Breast epithelium (tissue), 4 donors: ENCODE measurements around the gene CDH13. TPM values are rescaled to one million over a fixed set of nuclear protein-coding genes. Genes with fewer than 3 reads are reported as not detected.

Experiments used
- DNase-seq, 2 donors: peaks; one replicate each; pipeline ENCODE4 v3.0.0-alpha.2; 2019; ENCODE audit warnings: low spot score in 2 of 2
- H3K27ac ChIP-seq, 2 donors: fragments of 200-600 bp; sonication (generic) in 1 of 2; one replicate each; pipeline ENCODE4 v1.5.1; 2016 to 2019; ENCODE audit warnings: mild to moderate bottlenecking in 1 of 2
- H3K27me3 ChIP-seq, 2 donors: fragments of 200-600 bp; sonication (generic) in 1 of 2; one replicate each; pipeline versions ENCODE4 v1.5.1 to v1.6.0; 2017 to 2019; ENCODE audit warnings: control low read depth in 1 of 2, mild to moderate bottlenecking in 1 of 2
- H3K36me3 ChIP-seq: fragments of 200-600 bp; one replicate; pipeline ENCODE4 v1.5.1; 2019
- H3K4me1 ChIP-seq, 2 donors: fragments of 200-600 bp; sonication (generic); one replicate each; pipeline ENCODE4 v1.5.1; 2016 to 2019; ENCODE audit warnings: control low read depth in 1 of 2
- H3K4me3 ChIP-seq, 3 donors: fragments of 200-600 bp; sonication (generic); 1 replicate in 2 of 3; 2 replicates in 1 of 3; pipeline ENCODE4 v1.5.1; 2016 to 2019; ENCODE audit warnings: mild to moderate bottlenecking in 3 of 3, moderate library complexity in 2 of 3
- H3K9me3 ChIP-seq, 2 donors: fragments of 200-600 bp; sonication (generic) in 1 of 2; one replicate each; pipeline ENCODE4 v1.5.1; 2016 to 2019; ENCODE audit warnings: control low read depth in 1 of 2
- POLR2A ChIP-seq: fragments of 450-650 bp; IDR thresholded peaks from one replicate; pipeline ENCODE4 v1.6.1; 2016; ENCODE audit warnings: antibody characterized with exemption, mild to moderate bottlenecking, moderate library complexity
- POLR2AphosphoS5 ChIP-seq, 3 donors: sonication (generic); formaldehyde crosslinking; IDR thresholded peaks; one replicate each; pipeline ENCODE4 v1.6.1; 2017; ENCODE audit warnings: antibody characterized with exemption in 3 of 3
- intact Hi-C: fragments of 100-400 bp; cut with DNase I; formaldehyde crosslinking; loops from one replicate; pipeline ENCODE4 v1.15.1; 2023; ENCODE audit warnings: low total_unique reads
- total RNA-seq, 3 donors: library from RNA; depleted of rRNA; stranded (reverse); fragments of >200 nt; gene quantifications; one replicate each; pipeline ENCODE4 v1.1.0, GENCODE V29; 2016
- TF ChIP-seq, protein P1 (sequence below), 3 donors: fragments of 450-650 bp; IDR thresholded peaks; one replicate each; pipeline ENCODE4 v1.5.1; 2016 to 2017; ENCODE audit warnings: antibody characterized with exemption in 3 of 3, mild to moderate bottlenecking in 3 of 3, moderate library complexity in 3 of 3

CDH13 gene
- total RNA-seq, 3 donors from 2014 or later: 6.0 to 13.1 (median 11.5) TPM

DNA sequence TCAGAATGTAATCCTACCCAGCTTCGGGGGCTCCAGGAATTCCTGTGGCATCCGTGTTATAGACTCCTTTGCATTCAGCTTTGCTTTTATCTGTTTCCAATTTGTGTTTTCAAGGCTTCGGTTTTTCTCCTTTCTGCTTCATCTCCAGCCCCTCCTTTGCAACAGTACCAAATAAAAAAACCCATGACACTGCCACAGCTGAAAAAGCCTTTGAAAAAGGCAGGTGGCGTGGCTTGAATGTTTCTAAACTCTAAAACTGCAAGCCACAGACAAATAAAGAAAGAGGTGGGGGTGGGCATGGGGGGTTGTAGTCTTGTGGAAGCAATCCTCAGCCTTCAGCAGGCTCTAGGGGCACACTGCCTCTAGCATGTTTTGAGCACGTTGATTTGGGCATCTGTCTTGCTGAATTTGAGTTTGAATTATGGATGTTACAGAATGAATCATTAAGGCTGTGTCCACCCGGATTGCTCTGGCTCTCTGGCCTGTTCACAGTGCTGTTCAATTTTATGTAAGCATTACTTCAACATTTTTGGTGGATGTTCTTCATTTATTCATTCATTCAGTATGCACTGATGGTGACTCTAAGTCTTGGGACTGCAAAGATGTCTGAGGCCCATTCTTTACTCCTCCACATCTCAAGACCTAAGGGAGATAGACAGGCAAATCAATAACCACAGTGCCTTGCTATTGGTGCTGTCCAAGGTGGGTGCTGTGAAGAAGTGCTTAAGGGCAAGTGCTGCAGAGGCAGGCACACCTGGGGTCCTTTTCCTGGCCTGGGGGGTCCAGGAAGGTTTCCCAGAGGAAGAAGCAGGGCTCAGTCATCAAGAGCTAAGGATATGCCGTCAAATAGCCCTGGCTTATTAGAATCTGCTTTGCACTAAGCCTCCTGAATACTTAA lies 77.4 kb downstream of the CDH13 start:
- intact Hi-C loops: no loop called here
- Histone ChIP-seq H3K27me3 (peaks cover 0 to 13% of the 10 kb centered on the region in 2 donors), H3K36me3 (no peaks in the 10 kb centered on the region), H3K9me3 (no peaks in the 10 kb centered on the region), H3K4me3 (no peak overlapping the region), H3K27ac (no peak overlapping the region), H3K4me1 (no peaks in the 10 kb centered on the region)
- TF ChIP-seq POLR2A (no peak), POLR2AphosphoS5 (IDR thresholded peaks at IDR 0.05) (no peak)
- TF ChIP-seq, protein P1, sequence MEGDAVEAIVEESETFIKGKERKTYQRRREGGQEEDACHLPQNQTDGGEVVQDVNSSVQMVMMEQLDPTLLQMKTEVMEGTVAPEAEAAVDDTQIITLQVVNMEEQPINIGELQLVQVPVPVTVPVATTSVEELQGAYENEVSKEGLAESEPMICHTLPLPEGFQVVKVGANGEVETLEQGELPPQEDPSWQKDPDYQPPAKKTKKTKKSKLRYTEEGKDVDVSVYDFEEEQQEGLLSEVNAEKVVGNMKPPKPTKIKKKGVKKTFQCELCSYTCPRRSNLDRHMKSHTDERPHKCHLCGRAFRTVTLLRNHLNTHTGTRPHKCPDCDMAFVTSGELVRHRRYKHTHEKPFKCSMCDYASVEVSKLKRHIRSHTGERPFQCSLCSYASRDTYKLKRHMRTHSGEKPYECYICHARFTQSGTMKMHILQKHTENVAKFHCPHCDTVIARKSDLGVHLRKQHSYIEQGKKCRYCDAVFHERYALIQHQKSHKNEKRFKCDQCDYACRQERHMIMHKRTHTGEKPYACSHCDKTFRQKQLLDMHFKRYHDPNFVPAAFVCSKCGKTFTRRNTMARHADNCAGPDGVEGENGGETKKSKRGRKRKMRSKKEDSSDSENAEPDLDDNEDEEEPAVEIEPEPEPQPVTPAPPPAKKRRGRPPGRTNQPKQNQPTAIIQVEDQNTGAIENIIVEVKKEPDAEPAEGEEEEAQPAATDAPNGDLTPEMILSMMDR (IDR thresholded peaks at IDR 0.05): no peak
- DNase-seq: no peak

DNA sequence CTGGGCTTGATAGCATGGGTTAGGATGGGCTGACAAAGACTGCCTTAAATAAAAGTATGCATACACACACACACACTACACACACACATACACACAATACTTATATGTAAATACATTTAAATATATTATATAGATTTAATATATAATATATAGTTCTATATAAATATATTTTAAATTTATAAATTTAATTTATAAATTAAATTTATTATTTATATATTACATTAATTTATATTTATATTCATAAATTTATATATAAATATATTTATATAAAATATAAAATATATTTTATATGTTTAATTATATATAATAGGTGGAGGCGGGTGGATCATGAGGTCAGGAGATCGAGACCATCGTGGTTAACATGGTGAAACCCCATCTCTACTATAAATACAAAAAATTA lies 83.2 kb downstream of the CDH13 start:
- no peak for TF ChIP-seq POLR2AphosphoS5 (IDR thresholded peaks at IDR 0.05)
- no peak for TF ChIP-seq POLR2A
- TF ChIP-seq, protein P1 (IDR thresholded peaks at IDR 0.05): no peak
- no peak for DNase-seq
- H3K36me3 ChIP-seq: no peaks in the 10 kb centered on the region
- H3K4me1 ChIP-seq: no peaks in the 10 kb centered on the region
- H3K27ac ChIP-seq: no peak overlapping the region
- peaks cover 0 to 3% of the 10 kb centered on the region in 2 donors for H3K27me3 ChIP-seq
- no peaks in the 10 kb centered on the region for H3K9me3 ChIP-seq
- intact Hi-C loops: no loop called here
- no peak overlapping the region for H3K4me3 ChIP-seq

DNA sequence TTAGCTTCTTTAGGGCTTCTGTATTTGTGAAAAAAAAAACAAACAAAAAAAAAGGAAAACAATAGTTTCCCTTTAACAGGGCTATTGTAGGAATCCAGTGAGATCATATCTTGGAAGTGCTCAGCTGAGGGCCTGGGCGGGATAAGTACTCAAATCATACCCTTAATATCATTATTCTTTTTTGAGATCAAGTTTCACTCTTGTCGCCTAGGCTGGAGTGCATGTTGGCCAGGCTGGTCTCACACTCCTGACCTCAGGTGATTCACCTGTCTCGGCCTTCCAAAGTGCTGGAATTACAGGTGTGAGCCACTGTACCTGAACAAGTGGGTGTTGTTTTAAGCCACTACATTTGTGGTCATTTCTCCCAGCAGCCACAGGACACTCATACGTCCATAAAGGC lies 87.0 kb downstream of the CDH13 start:
- TF ChIP-seq POLR2AphosphoS5 (IDR thresholded peaks at IDR 0.05) (no peak), POLR2A (no peak)
- Histone ChIP-seq H3K27ac (no peak overlapping the region), H3K4me3 (no peak overlapping the region), H3K4me1 (no peaks in the 10 kb centered on the region), H3K27me3 (peaks cover 0 to 6% of the 10 kb centered on the region in 2 donors), H3K9me3 (no peaks in the 10 kb centered on the region), H3K36me3 (no peaks in the 10 kb centered on the region)
- intact Hi-C loops: no loop called here
- DNase-seq: no peak

DNA sequence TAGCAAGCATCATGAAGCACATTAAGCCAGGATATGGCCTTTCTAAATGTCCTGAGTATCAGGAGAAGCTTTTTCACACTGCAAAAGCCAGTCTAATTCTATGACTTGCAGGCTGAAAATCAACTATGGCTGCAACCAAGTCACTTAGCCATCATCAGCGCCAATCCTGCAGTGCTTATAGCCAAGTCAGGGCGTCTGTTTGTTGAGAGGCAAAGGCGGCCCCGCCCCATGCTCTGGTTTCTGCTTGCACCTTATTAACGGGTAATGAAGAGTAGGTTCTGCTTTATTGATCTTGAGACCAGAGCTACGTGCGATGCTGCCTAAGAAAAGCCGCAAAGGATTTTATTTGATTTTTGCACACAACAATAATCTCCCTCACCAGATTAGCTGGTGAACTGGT lies 88.4 kb downstream of the CDH13 start:
- intact Hi-C loops: no loop called here
- Histone ChIP-seq H3K4me3 (no peak overlapping the region), H3K36me3 (no peaks in the 10 kb centered on the region), H3K27me3 (peaks cover 0 to 6% of the 10 kb centered on the region in 2 donors), H3K4me1 (no peaks in the 10 kb centered on the region), H3K9me3 (no peaks in the 10 kb centered on the region), H3K27ac (no peak overlapping the region)
- TF ChIP-seq POLR2AphosphoS5 (IDR thresholded peaks at IDR 0.05) (no peak), POLR2A (no peak)
- TF ChIP-seq, protein P1 (IDR thresholded peaks at IDR 0.05): no peak
- no peak for DNase-seq

DNA sequence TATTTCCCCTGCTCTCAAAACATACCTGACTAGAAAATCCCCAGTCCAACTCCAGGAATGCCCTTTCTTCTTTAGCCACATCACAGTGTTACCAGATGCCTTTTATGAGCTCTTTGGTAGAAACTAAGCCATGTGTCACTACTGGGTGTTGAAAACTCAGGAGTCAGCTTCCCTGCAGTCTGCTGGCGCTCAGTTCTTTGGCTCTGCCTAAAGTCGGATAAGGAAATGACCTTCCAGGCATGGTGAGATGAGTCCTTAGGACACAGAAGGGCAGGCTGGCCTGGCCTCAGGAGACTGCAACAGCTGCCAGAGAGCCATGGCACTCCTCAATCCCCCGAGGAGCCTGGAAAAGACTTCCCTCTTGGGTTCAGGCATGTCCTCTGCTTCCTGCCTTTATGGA lies 89.1 kb downstream of the CDH13 start:
- peaks cover 0 to 6% of the 10 kb centered on the region in 2 donors for H3K27me3 ChIP-seq
- H3K27ac ChIP-seq: no peak overlapping the region
- H3K9me3 ChIP-seq: no peaks in the 10 kb centered on the region
- H3K4me3 ChIP-seq: no peak overlapping the region
- no peaks in the 10 kb centered on the region for H3K4me1 ChIP-seq
- TF ChIP-seq, protein P1 (IDR thresholded peaks at IDR 0.05): no peak
- no peak for TF ChIP-seq POLR2A
- no peak for TF ChIP-seq POLR2AphosphoS5 (IDR thresholded peaks at IDR 0.05)
- intact Hi-C loops: no loop called here
- H3K36me3 ChIP-seq: no peaks in the 10 kb centered on the region
- no peak for DNase-seq
